CD4-positive, alpha-beta T cell treated with Interleukin-6 for 4 hours (primary cell): ENCODE measurements around the gene RPS21.

Experiments
- DNase-seq: peaks from one replicate; pipeline ENCODE4 v3.0.0-alpha.2; 2020; ENCODE audit warnings: mixed read lengths

Gene RPS21

DNA sequence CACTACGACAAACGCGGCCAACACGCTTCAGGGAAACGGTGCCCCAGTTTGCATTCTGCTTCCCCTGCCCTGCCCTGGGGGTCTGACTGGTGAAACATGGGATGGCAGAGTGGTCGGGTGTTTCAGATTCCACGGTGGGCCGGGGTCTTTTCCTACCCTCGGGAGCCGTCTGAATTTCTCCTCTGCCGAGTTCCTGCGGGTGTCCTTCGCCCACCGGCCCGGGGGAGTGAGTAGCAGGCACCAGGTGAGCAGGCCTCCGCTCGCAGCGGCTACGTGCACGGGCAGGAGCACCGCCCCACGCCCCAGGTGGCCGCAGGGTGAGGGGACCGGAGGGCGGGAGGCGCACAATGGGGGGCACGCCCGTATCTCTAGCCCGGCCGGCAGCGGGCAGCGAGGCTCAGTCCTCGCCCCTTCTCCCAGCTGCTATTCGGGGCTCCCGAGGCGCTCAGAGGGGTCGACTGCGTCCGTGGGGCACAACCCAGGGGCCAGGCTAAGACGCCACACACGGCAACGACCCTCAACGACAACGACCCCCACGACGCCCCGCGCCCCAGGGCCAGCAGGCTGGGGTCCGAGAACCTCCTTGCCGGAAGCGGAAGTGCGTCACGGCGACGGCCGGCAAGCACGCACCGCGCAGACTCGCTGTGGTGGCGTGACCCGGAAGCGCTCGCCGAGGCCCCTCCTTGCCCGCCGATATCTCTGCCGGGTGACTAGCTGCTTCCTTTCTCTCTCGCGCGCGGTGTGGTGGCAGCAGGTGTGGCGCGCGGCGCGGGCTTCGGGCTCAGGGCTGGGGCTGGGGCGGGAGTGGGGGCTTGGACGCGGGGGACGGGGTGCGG is at the start of gene RPS21:
RPS21 (plus strand) TSS at position 721 of the 836 bp plus-strand sequence. CDS start 236 bp downstream, outside the sequence.
- peak; percentile 95 for DNase-seq

GRCh38 chr20:62337558-62338293 is 49.2 kb upstream of the RPS21 start:
- no peak for DNase-seq

- no peak for DNase-seq
Measured at GRCh38 chr20:62338294-62338620, 48.6 kb upstream of the RPS21 start.

GRCh38 chr20:62339647-62340062 is 47.2 kb upstream of the RPS21 start:
- DNase-seq: no peak

GRCh38 chr20:62342910-62343309 is 44.0 kb upstream of the RPS21 start:
- DNase-seq: no peak

DNA sequence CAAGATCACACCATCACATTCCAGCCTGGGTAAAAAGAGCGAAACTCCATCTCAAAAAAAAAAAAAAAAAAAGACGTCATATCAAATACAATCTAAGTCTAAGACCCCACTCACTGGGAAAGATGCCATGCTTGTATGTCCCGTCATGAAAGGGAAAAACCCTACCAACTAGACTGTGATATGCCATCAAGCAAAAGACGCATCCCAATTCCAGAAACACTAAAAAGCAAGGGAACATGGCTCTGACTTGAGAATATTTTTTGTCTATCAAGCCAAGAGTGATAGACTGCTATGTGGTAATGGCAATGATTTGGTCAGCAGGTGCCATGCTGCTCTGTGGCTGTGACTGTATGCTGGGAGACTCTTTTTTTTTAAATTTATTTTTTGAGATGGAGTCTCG is 42.8 kb upstream of the RPS21 start:
- DNase-seq: no peak

GRCh38 chr20:62344782-62345181 is 42.1 kb upstream of the RPS21 start:
- DNase-seq: no peak

- DNase-seq: no peak
Measured at GRCh38 chr20:62345681-62346370, 41.1 kb upstream of the RPS21 start.

DNA sequence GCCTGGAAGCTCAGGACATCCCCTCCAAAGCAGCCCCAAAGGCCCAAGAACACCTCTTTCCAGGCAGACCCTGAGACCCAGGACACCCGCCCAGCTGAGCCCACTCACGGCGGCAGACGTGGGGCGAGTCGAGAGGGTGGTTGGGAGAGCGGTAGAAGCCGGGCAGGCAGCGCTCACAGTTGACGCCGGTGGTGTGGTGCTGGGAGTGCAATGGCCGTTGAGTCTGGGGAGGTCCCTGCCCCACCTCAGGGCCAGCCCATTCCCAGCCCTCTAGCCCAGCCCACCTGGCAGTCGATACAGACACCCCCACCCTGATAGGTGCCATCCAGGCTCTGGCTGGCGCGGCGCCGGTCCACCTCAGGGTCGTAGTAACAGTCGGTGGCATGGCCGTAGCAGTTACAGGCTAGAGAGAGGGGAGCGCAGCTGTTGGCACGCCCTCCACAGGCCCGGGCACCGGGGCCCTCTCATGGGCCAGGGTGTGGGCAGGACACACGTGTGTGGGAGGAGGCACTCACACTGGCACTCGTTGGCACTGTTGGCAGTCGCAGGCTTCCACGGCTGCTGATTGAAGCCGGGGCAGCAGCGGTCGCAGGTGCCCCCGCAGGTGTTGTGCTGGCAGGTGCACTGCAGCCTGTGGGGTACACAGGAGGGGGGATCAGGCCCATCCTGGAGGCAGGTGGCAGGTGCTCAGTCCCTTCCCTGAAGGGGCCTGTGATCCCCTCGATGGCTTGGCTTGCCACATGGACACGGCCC is 40.3 kb upstream of the RPS21 start:
- no peak for DNase-seq

- DNase-seq: no peak
Measured at GRCh38 chr20:62347151-62347404, 39.8 kb upstream of the RPS21 start.

DNA sequence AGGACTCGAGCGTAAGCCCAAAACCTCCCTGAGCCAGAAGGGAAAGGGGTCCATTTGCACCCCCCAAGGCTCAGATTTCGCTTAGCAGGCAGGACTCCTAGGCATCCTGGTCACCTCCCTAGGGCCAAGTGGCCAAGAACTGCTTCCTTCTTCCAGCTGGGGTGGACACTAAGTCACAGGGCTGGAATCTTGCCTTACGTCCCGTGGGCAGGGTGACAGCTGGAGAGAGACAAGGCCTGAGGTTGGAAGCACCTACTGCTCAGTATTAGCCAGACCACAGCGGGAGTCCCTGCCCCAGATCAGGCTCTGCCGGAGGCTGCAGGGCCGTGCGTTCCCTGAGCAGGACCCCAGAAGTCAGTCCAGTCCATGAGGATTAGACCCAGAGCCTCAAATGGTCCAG is 39.5 kb upstream of the RPS21 start:
- no peak for DNase-seq

DNA sequence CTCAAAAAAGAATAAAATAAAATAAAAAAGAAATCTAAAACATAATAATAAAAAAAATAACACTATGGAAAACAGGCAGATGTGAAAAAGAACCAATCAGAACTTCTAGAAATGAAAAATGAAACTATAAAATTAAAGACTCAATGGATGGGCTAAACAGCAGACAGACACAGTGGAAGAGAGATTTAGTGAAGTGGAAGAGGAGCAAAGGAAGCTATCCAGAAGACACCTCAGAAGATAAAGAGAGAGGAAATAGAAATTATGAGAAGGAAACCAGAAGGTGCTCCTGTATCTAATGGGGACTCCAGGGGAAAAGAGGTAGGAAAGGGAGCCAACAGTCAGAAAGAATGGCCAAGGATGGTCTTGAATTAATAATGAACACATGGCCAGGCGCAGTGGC is 38.3 kb upstream of the RPS21 start:
- no peak for DNase-seq

GRCh38 chr20:62349556-62350097 is 37.3 kb upstream of the RPS21 start:
- no peak for DNase-seq

- no peak for DNase-seq
Measured at GRCh38 chr20:62350098-62350628, 36.7 kb upstream of the RPS21 start.

DNA sequence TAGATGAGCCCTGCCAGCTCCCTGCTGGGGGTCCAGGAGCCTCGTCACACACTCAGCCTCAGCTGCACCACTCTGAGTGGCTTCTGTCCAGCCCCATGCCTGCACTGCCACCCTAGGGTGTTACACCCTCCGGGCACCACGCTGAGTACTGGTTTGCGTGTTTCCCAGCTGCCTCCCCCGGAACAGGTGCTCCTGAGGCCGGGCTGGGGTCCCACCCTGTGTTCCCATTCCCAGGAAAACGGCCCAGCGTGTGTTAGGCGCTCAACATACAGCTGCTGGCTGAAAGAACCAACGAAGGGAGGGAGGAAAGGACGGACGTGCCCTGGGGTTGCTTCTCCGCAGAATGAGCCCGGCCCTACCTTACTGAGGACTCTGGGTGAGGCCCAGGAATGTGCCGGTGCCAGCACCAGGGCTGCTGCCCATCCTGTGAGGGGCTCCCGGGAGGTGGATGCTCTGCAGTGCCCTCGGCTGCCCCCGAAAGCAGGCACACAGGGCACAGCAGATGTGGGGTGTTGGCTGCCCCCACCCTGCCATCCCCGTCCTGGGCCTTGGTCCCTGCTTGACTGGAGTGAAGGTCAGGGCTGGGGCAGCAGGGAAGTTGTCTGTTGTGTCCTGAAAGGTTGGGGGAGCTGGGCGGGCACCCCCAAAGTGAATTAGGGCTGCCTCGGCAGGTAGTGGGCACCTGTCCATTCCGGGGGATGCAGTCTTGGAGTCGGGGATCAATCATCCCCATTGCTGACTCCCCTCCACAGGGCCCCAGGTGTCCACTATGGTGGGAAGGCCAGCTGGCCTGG is 36.1 kb upstream of the RPS21 start:
- DNase-seq: no peak

DNA sequence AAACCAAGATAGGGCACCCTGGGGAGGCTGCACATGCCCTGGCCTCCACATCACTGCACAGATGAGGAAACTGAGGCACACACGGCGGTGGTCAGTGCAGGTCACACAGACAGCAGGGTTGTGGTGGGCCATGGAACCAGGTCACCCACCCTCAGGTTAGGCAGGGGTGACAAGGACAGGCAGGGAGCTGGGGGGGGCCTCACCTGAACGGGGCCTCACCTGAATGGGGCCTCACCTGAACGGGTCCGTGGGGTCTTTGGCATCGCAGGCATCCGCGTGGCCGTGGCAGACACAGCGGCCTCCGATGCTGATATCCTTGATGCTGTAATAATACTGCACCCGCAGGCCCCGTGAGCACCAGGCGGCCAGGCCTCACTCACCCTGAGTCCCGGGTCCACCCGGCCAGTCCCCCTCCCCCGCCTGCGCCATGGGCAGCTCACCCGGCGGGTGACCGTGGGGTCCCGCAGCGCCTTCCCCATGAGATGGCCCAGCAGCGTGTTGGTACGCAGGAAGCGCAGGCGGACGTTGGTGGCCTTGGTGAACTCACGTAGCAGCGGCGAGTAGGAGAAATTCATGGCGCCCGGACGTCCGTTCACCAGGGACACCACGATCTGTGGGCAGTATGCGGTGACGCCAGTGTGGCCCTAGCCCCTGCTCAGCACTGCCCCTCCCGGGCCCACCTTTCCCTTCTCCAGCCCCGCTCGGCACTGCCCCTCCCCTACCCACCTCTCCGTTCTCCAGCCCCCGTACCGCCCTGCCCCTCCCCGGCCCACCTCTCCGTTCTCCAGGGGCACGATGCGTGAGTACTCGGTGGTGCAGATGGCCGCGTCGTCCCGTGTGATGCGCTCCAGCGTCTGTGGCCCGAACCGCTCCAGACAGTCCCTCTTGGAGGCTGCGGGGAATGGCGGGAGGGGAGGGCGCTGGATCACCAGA is 35.2 kb upstream of the RPS21 start:
- no peak for DNase-seq

DNA sequence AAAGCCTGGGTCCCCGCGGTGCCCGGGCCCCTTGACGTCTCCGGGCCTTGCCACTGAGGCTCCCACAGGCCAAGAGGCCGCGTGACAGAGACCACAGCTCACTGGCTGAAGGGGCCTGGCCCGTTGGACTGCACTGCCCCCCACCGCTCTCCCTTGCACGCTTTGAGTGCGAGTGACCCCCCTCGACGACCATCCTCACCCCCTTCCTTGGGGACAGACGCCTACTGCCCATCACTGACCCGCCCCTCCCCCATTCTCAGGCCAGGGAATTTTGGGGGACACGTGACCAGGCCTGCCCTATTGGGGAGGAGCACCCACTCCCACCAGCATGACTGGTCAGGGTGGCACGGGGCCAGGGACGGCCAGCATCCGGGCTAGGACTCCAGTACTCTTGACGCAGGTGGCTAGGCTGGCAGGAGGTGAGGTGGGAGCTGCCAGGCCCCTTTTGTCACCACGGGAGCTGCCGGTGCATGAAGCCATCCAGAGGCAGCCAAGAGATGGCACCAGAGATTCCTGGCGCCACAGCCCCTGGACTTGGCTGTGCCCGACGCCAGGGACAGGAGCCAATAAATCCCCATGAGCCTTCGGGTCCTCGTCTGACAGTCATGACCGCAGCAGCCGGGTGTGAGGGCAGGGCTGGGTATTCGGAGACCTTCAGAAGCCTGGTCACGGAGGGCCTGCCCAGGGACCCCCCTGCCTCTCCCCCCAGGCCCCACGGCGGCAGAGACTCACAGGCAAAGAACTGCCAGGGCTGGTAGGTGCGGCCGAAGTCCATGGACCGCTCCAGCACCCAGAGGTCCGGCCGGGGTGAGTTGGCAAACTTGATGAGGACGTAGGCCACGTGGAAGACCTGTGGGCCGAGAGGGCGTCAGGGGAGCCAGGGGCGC is 34.3 kb upstream of the RPS21 start:
- DNase-seq: no peak

GRCh38 chr20:62353289-62354030 is 33.4 kb upstream of the RPS21 start:
- DNase-seq: no peak
